ENCODE results near the gene KSR1.

KSR1 gene

DNA sequence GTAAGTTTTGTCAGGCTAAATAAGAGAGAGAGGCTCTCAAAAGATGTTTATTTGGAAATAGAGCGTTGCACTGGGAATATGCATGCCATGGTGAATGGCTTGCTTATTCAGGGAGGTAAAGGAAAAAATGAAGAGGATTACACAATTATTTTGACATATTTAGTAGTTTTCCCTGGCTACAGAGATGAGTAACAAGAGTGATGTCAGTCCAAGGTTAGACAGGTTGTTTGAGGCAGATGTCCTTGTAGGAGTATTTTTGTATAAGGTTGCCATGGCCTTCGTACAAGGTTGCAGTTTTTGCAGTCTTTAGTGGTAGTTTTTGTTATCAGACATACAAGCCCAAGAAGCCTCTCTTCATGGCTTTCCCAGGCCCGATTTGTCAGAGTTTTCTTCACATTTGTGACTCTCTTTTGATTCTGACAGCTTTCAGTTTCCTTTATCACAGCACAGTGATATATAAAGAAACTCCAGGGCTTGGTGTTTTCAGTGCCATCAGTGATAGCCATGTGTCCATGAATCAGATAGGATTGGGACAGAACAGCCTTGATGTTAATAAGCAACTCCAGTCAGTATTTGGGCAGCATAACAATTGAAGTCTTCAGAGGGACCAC lies 156.0 kb downstream of the KSR1 start:
- TF ChIP-seq, protein P1, sequence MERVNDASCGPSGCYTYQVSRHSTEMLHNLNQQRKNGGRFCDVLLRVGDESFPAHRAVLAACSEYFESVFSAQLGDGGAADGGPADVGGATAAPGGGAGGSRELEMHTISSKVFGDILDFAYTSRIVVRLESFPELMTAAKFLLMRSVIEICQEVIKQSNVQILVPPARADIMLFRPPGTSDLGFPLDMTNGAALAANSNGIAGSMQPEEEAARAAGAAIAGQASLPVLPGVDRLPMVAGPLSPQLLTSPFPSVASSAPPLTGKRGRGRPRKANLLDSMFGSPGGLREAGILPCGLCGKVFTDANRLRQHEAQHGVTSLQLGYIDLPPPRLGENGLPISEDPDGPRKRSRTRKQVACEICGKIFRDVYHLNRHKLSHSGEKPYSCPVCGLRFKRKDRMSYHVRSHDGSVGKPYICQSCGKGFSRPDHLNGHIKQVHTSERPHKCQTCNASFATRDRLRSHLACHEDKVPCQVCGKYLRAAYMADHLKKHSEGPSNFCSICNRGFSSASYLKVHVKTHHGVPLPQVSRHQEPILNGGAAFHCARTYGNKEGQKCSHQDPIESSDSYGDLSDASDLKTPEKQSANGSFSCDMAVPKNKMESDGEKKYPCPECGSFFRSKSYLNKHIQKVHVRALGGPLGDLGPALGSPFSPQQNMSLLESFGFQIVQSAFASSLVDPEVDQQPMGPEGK (CRISPR knock-in tag; IDR thresholded peaks at IDR 0.05; ENCODE audit: borderline replicate concordance), result no peak
- TF ChIP-seq GLIS3 (CRISPR knock-in tag; IDR thresholded peaks at IDR 0.05) (no peak), TSHZ2 (CRISPR knock-in tag; IDR thresholded peaks at IDR 0.05) (no peak)
- TF ChIP-seq, protein P2, sequence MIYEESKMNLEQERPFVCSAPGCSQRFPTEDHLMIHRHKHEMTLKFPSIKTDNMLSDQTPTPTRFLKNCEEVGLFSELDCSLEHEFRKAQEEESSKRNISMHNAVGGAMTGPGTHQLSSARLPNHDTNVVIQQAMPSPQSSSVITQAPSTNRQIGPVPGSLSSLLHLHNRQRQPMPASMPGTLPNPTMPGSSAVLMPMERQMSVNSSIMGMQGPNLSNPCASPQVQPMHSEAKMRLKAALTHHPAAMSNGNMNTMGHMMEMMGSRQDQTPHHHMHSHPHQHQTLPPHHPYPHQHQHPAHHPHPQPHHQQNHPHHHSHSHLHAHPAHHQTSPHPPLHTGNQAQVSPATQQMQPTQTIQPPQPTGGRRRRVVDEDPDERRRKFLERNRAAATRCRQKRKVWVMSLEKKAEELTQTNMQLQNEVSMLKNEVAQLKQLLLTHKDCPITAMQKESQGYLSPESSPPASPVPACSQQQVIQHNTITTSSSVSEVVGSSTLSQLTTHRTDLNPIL (CRISPR knock-in tag; IDR thresholded peaks at IDR 0.05; ENCODE audit: low read depth), result no peak
- no peak for ATAC-seq

GRCh38 chr17:27613433-27613832 lies 157.2 kb downstream of the KSR1 start:
- ATAC-seq, result no peak
- TF ChIP-seq ZFP30 (CRISPR knock-in tag; IDR thresholded peaks at IDR 0.05), result no peak
- no peak for TF ChIP-seq TSHZ2 (CRISPR knock-in tag; IDR thresholded peaks at IDR 0.05)
- TF ChIP-seq RARB (CRISPR knock-in tag; IDR thresholded peaks at IDR 0.05), result no peak
- TF ChIP-seq, protein P1 (CRISPR knock-in tag; IDR thresholded peaks at IDR 0.05; ENCODE audit: borderline replicate concordance), result no peak
- no peak for TF ChIP-seq PPARA (CRISPR knock-in tag; IDR thresholded peaks at IDR 0.05; ENCODE audit: borderline replicate concordance)

- ATAC-seq, result no peak
- TF ChIP-seq TSHZ2 (CRISPR knock-in tag; IDR thresholded peaks at IDR 0.05) (no peak), TOX (CRISPR knock-in tag; IDR thresholded peaks at IDR 0.05; ENCODE audit: borderline replicate concordance) (no peak), RARB (CRISPR knock-in tag; IDR thresholded peaks at IDR 0.05) (no peak), ZC3H10 (CRISPR knock-in tag; IDR thresholded peaks at IDR 0.05) (no peak), BACH2 (CRISPR knock-in tag; IDR thresholded peaks at IDR 0.05; ENCODE audit: borderline replicate concordance) (no peak), ZFP3 (CRISPR knock-in tag; IDR thresholded peaks at IDR 0.05) (no peak), ZFP30 (CRISPR knock-in tag; IDR thresholded peaks at IDR 0.05) (no peak), CSDC2 (CRISPR knock-in tag; IDR thresholded peaks at IDR 0.05) (no peak), ZNF8 (CRISPR knock-in tag; IDR thresholded peaks at IDR 0.05) (no peak), ARNTL (CRISPR knock-in tag; IDR thresholded peaks at IDR 0.05; ENCODE audit: borderline replicate concordance, low read depth) (no peak), TCF4 (CRISPR knock-in tag; IDR thresholded peaks at IDR 0.05; ENCODE audit: borderline replicate concordance) (no peak), OSR1 (CRISPR knock-in tag; IDR thresholded peaks at IDR 0.05) (no peak), ZNF565 (CRISPR knock-in tag; conservative IDR thresholded peaks at IDR 0.05; ENCODE audit: low read depth) (no peak), SNAI2 (CRISPR knock-in tag; IDR thresholded peaks at IDR 0.05) (no peak)
- TF ChIP-seq, protein P1 (CRISPR knock-in tag; IDR thresholded peaks at IDR 0.05; ENCODE audit: borderline replicate concordance), result no peak
- TF ChIP-seq, protein P3, sequence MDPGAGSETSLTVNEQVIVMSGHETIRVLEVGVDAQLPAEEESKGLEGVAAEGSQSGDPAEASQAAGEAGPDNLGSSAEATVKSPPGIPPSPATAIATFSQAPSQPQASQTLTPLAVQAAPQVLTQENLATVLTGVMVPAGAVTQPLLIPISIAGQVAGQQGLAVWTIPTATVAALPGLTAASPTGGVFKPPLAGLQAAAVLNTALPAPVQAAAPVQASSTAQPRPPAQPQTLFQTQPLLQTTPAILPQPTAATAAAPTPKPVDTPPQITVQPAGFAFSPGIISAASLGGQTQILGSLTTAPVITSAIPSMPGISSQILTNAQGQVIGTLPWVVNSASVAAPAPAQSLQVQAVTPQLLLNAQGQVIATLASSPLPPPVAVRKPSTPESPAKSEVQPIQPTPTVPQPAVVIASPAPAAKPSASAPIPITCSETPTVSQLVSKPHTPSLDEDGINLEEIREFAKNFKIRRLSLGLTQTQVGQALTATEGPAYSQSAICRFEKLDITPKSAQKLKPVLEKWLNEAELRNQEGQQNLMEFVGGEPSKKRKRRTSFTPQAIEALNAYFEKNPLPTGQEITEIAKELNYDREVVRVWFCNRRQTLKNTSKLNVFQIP (CRISPR knock-in tag; IDR thresholded peaks at IDR 0.05; ENCODE audit: borderline replicate concordance, low read depth), result no peak
Measured at GRCh38 chr17:27615121-27615520, 158.9 kb downstream of the KSR1 start.

Data from SK-N-SH treated with all-trans-retinoic acid at 6 μM for 48 hours (cell line).